K562 treated with DMSO at 1 percent for 48 hours (cell line): ENCODE results near the gene RPS15. TPM values are rescaled to one million over a fixed set of nuclear protein-coding genes. Genes with fewer than 3 reads are reported as not detected.

Source experiments
- total RNA-seq: library from RNA; unstranded; fragments of 300-600 nt; gene quantifications from 2 replicates; pipeline ENCODE4 v1.2.3, GENCODE V29; 2022; ENCODE audit warnings: low replicate concordance; ENCODE audit errors: extremely low read depth

RPS15 gene
- 3,927 TPM in 1 of 2 replicates, not detected in the other for total RNA-seq

DNA sequence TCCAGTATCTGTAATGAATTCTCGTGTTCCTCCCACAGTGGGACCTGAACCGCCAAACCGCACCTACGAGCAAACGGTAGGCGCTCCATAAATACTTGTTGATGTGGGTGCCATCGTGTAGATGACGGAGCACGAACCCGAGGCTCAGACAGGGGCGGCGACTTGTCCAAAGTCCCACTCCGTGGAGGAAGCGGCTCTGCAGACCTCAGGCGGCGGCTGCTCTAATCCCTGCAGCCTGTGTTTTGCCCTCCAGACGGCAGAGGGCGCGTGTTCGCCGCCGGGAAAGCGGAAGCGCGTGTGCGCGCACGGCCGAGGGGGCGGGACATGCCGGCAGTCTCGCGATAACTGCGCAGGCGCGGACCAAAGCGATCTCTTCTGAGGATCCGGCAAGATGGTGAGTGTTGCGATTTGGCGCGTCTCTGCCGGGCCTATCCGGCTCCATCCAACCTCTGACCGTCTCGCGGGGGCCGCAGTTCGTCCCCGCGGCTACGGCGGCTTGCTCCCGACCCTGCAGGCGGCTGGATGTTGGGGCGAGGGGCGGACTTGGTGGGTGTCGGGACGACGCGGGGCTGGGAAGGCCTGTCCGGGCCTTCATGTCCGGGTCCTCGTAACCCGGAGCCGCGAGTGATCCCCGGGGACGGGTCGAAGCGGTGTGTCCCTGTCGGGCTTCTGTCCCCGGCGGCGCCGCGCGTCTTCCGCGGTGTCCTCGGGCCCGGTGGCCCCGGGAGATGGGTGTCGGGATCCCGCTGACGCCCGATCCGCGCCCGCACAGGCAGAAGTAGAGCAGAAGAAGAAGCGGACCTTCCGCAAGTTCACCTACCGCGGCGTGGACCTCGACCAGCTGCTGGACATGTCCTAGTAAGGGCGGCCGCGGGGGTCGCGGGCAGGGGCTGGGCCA, at the start of gene RPS15:
RPS15 (plus strand) TSS at position 362 of the 898 bp plus-strand sequence; CDS start at position 392, 30 bp downstream.

DNA sequence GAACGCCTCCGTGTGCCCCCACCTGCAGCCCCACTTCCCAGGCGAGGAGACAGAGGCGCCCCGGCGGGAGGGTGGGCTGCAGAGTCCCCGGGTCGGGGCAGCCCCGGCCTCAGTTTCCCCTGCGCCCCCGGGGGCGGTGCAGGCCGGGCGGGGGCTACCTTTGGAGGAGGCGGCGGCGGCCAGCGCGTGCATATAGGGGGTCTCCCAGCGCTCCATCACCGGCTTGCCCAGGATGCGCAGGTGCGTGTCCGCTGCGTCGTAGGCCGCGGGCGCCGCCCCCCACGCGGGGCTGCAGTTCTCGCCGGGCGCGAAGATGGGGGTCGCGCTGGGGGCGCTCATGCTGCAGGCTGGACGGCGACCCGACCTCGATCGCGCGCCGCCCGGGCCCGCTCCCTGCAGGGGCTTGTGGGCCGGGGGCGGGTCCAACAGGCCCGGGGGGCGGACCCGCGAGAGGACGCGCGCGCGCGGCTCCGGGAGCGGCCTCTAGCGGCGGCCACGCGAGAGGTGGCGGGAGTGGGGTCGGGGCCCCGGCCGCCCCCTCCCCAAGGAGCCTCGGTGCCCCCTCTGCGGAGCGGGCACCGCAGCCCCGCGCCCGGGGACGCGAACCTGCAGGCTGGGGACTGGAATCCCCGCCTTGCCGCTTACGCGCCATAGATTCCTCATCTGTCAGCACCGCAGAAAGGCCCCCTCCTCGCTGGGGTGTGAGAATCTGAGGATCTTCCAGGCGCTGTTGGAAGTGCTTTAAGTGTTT, 36.9 kb upstream of the RPS15 start, which contains the start of gene GAMT:
GAMT (minus strand) TSS at position 405 of the 751 bp plus-strand sequence; CDS start at position 339, 66 bp downstream.

DNA sequence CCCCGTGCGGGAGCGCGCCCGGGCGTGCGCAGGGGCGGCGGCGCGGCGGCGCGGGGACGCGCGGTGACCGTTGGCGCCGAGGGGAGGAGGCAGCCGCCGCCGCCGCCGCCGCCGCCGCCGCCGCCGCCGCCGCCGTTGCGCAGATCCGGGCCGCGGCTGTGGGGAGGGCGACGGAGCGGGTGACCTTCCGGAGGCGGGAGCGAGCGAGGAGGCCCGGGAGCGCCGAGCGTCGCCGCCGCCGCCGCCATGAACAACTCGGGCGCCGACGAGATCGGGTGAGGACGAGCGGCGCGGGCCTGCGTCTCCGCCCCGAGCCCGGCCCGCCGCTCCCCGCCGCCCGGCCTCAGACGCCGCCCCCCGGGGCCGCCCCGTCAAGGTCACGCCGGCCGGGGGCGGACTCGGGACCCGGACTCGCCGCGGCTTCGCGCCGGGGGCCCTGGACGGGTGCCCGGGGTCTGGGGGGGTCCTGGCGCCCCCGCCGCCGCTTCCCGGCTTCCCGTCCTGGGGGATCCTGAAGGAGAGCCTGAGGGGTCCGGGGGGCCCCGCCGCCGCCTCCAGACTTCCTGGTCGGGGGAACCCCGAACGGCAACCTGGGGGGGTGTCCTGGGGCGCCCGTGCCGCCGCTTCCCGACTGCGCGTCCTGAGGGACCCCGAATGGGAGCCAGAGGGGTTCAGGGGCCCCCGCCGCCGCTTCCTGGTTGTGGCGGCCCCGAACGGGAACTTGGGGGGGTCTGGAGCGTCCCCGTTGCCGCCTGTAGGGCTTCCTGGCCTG, 30.5 kb upstream of the RPS15 start, which contains the start of gene DAZAP1:
DAZAP1 (plus strand) TSS at position 59 of the 772 bp plus-strand sequence; CDS start at position 247, 188 bp downstream.

DNA sequence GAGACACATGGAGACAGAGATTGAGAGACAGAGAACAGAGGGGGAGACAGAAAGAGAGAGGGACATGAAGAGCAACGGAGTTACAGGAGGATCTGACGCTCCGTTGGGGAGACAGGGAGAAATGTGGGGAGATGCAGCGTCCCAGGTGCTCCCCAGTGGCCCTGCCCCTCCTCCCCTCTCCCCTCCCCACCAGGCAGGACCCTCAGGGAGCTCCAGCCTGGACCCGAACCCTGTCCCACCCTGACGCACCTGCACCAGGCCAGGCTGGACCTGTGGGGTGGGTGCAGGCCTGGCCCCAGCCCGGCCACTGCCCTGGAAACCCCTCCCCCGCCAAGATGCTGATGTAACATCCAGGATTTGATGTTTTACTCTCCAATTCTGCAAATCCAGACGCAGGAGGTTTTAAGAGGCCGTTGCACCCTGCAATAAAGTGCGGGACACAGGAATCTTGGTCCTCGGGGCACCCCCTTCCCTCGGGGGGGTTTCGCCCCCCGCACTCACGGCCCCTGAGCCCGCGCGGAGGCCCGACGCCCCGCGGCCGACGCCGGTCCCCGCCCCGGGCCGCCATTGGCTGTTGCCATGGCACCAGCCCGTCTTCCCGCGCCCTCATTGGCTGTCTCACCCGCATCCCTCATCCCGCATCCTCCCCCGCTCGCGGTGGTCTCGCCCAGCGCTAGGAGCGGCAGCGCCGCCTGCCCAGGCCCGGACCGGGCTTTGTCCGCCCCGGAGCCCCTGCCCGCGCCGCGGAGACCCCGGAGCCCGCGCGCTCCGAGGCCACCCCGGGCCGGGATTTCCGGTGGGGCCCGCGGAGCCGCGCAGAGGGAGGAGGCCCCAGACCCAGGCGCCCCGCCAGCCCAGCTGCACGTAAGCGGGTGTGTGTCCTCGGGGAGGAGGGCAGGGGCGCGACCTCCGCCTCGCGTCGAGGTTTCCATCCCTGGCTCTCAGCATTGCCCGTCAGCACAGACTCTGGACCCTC, 11.6 kb downstream of the RPS15 start, which contains the start of gene APC2:
APC2 (plus strand) TSS at position 655 of the 976 bp plus-strand sequence. CDS start 2,881 bp downstream, outside the sequence.

DNA sequence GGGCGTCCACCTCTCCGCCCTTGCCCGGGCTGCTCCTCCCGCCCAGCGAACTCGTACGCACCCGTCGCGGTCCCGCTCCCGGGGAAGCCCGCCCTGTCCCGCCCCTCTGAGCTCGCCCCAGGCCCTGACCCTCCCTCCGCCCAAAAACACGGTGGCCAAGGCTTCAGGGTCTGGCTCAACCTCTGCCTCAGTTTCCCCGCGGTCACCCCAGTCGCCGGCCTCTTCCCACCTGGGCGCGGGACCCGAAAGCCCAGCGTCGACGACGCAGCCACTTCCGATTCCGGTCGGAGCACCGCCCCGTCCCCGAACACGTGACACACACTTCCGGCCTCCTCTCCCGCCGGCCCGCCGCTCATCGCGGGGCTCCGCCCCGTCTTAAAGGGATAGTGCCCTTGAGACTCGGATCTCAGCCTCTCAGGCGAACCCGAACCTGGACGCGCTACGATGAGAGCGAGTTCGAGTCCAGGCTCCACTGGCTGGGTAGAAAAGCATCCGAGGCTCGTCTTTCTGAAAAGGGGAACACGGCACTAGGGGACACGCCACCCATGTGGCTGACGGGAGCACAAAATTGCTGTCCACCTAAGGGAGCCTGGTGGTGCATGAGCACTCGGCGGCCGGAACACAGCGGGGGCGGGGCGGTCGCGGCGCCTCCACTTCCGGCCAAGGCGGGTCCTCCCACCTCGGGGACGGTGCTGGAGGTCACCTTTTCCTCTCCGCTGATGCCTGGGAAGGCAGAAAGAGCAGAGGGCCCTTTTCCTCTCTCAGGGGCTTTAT, 40.9 kb downstream of the RPS15 start, which contains the start of gene C19orf25:
C19orf25 (minus strand) TSS at position 282 of the 774 bp plus-strand sequence. CDS start 312 bp downstream, outside the sequence.

Other genes with a start within 250 kb of the RPS15 start
- 700 TPM in 1 of 2 replicates, not detected in the other for gene STK11, start 232.6 kb upstream of the RPS15 start, total RNA-seq
- gene CBARP, start 200.4 kb upstream of the RPS15 start, total RNA-seq: not detected in 2 replicates
- gene ATP5F1D, start 196.6 kb upstream of the RPS15 start, total RNA-seq: not detected in 2 replicates
- not detected in 2 replicates for gene MIDN, start 189.8 kb upstream of the RPS15 start, total RNA-seq
- gene CIRBP, start 169.1 kb upstream of the RPS15 start, total RNA-seq: not detected in 2 replicates
- gene FAM174C, start 162.9 kb upstream of the RPS15 start, total RNA-seq: not detected in 2 replicates
- not detected in 2 replicates for gene EFNA2, start 152.5 kb upstream of the RPS15 start, total RNA-seq
- gene NDUFS7, start 54.5 kb upstream of the RPS15 start, total RNA-seq: not detected in 2 replicates
- gene GAMT, start 36.9 kb upstream of the RPS15 start, total RNA-seq: not detected in 2 replicates
- gene DAZAP1, start 30.8 kb upstream of the RPS15 start, total RNA-seq: not detected in 2 replicates
- gene APC2, start 11.7 kb downstream of the RPS15 start, total RNA-seq: not detected in 2 replicates
- not detected in 2 replicates for gene C19orf25, start 40.8 kb downstream of the RPS15 start, total RNA-seq
- not detected in 2 replicates for gene PCSK4, start 52.0 kb downstream of the RPS15 start, total RNA-seq
- not detected in 2 replicates for gene REEP6, start 52.8 kb downstream of the RPS15 start, total RNA-seq
- gene ADAMTSL5, start 74.6 kb downstream of the RPS15 start, total RNA-seq: not detected in 2 replicates
- gene PLK5, start 85.7 kb downstream of the RPS15 start, total RNA-seq: not detected in 2 replicates
- not detected in 2 replicates for gene MEX3D, start 129.9 kb downstream of the RPS15 start, total RNA-seq
- gene MBD3, start 154.5 kb downstream of the RPS15 start, total RNA-seq: 422 TPM in 1 of 2 replicates, not detected in the other
- gene UQCR11, start 167.1 kb downstream of the RPS15 start, total RNA-seq: not detected in 2 replicates
- gene TCF3, start 214.2 kb downstream of the RPS15 start, total RNA-seq: 141 TPM in 1 of 2 replicates, not detected in the other